HL-60/S4 treated with phorbol 12-myristate 13-acetate at 8.2 ng/mL for 4 days and 3 days (cell line): ENCODE measurements around the gene POTEG.
"Not testable (repeated sequence)": the region's sequence is repeated elsewhere in the genome, so short reads cannot be mapped to it uniquely, and the experiment has no call there.

ENCODE experiments used
- in situ Hi-C: fragments of 300-500 bp; cut with MboI; formaldehyde crosslinking; loops from 2 replicates; pipeline ENCODE4 v1.15.0; 2022; ENCODE audit warnings: low sequenced_read_pairs

The POTEG gene

DNA sequence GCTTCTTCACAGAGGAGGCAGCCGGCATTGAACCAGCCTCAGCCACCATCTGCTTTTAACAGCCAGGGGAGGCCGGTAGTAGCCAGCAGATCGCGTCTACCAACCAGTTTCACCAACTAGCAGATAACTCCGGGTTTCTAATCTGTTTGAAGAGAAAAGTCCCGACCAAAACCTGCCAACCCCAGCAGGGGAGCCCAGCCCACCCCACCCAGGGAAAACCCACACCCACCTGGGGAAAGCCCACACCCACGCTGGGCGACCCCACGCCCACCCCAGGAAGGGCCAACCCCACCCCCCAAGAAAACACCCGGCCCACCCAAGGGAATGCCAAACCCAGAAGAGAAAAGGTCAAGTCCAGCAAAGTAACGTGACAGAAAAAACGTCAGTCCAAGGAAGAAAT lies at the start of gene POTEG:
TSS of gene POTEG (minus strand) at position 101 of the 400 bp plus-strand sequence. CDS start at position 49, 52 bp downstream.
- in situ Hi-C loops: not testable (repeated sequence)

- in situ Hi-C loops: not testable (repeated sequence)
Observed at GRCh38 chr14:19482093-19482492, 48.0 kb upstream of the POTEG start.

DNA sequence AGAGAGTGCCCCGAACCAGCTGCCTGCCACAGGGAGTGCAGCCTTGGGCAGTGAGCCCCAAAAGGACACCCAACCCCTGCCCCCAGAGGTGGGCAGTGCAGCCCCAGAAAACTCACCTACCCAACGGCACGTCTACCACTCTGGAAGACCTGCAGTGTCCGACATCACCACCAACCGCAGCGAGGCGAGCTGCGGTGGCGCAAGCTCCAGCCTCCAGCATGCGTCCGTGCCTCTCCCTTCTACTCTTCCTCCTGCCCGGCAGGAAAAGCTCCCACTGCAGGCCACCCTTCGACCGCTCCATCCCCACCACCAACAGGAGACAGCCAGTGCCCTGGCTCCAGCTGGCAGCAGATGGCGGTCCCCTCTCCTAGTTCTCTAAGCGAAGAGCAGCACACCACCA lies 47.3 kb upstream of the POTEG start:
- in situ Hi-C loops: not testable (repeated sequence)

- in situ Hi-C loops: not testable (repeated sequence)
Observed at GRCh38 chr14:19480491-19480890, 46.4 kb upstream of the POTEG start.

GRCh38 chr14:19445761-19446160 lies 11.6 kb upstream of the POTEG start:
- in situ Hi-C loops: not testable (repeated sequence)

- in situ Hi-C loops: not testable (repeated sequence)
Observed at GRCh38 chr14:19439826-19440225, 5.7 kb upstream of the POTEG start.

DNA sequence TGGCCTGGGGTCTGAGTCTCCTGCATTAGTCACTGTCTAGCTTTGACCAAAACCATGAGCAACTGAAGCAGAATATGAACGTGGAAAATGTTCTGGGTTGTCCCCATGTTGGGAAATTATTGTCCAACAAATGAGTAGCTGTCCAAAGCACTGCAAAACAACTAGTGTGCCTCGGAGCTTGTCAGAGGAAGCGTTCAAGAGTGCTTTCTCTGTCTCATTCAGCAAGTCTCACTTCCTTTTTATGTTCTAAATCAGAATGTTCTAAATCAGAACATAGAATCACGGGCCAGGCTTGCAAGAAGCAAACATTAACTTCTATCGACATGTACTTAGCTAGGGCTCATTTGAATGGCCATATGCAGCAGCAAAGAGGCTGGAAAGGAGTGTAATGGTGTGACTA lies 5.1 kb upstream of the POTEG start:
- in situ Hi-C loops: not testable (repeated sequence)

DNA sequence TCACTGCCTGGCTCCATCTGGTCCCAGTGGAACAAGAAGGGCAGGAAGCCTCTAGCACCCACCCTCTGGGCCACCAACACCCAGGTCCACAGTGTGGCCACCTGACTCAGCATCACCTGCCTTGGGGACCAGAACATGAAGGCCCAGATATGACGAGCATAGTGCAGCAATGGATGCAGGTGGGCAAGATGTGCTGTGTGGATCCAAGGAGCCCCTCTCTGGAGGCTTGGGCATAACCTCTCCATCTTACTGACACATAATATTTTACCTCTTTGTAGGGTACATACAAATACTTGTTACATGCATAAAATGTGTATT lies 2.9 kb upstream of the POTEG start:
- in situ Hi-C loops: not testable (repeated sequence)

DNA sequence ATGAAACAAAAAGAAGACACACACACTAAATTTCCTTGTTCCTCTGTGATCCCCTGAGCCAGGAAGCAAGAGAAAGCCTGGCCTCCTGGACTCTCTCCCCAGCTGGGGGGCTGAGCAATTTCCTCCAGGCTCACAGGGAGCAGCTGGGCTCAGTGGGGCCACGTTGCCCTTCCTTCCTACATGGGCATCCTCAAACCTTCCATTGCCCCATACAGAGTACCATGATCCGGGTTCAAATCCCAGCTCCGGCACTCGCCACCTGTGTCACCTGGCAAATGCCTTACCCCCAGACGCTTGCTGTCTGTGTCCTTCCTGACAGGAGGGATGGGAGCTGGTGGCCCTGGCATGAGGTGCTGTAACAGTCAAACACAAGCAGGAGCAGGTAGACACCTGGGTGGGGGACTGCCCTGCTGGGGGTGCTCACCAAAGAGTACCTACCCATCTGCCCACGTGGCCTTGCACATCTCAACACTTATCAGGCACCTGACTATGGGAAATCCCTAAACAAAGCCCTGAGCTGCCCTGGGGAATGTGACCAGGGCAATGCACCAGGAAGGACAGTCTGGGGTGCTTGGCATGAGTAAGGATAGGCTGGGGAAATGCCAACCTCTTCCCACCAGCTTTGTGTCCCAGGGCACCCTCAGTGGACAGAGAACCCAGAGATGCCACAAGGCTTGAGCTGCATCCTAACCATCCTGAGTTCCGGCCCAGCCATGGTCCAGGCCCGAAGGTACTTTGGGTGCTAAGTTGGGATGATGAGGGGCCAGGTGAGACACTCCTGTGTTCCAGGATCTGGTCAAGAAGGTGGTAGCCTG lies 2.4 kb upstream of the POTEG start:
- in situ Hi-C loops: not testable (repeated sequence)

DNA sequence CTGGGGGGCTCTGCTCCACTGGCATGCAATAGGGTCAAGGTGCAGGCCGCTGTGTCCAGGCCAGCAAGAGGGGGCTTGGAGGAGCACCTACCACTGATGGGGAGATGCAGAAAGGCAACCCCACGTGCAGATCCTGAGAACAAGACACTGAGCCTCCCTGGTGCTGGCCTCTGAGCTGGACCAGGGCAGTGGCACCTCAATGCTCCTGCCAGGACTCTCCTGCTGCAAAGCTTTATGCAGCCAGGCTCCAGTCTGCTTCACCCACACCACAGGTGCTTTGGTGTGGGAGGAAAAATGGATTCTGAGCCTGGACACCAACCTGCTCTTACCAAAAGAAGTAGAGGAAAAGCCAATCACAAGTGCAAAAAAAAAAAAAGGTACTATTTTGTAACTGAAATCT lies 1.7 kb upstream of the POTEG start:
- in situ Hi-C loops: not testable (repeated sequence)

DNA sequence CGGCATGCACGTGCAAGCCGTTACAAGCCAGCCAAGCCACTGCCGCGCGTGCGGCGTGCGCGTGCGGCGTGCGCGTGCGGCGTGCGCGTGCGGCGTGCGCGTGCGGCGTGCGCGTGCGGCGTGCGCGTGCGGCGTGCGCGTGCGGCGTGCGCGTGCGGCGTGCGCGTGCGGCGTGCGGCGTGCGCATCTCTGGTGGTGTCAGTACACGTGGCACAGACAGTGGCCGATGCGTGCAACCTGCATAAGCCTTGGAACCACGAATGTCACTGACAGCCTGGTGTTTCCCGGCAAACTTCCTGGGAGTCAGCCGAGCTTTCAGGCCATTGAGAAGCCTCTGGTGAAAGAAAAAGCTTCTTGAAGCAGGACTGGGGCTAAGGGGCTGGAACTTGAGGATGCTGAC lies 750 bp upstream of the POTEG start:
- in situ Hi-C loops: not testable (repeated sequence)

GRCh38 chr14:19433765-19434164 lies 376 bp downstream of the POTEG start:
- in situ Hi-C loops: not testable (repeated sequence)

DNA sequence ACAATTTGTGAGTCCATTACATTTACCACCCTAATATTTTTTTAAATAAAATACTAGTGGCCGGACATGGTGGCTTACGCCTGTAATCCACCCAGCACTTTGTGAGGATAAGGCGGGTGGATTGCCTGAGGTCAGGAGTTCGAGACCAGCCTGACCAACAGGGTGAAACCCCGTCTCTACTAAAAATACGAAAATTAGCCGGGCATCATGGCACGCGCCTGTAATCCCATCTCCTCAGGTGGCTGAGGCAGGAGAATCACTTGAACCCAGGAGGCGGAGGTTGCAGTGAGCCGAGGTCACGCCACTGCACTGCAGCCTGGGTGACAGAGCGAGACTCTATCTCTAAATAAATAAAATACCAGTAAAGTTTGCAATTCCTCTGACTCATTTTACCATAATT lies 25.6 kb downstream of the POTEG start:
- in situ Hi-C loops: not testable (repeated sequence)

DNA sequence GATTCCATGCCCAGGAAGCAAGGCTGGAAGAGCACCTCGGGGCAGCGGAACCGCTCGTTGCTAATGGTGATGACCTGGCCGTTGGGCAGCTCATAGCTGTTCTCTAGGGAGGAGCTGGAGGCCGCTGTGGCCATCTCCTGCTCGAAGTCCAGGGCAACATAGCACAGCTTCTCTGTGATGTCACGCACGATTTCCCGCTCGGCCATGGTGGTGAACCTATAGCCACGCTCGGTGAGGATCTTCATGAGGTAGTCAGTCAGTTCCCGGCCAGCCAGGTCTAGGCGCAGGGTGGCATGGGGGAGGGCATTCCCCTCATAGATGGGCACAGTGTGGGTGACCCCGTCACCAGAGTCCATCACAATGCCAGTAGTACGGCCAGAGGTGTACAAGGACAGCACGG lies 32.0 kb downstream of the POTEG start:
- in situ Hi-C loops: not testable (repeated sequence)

DNA sequence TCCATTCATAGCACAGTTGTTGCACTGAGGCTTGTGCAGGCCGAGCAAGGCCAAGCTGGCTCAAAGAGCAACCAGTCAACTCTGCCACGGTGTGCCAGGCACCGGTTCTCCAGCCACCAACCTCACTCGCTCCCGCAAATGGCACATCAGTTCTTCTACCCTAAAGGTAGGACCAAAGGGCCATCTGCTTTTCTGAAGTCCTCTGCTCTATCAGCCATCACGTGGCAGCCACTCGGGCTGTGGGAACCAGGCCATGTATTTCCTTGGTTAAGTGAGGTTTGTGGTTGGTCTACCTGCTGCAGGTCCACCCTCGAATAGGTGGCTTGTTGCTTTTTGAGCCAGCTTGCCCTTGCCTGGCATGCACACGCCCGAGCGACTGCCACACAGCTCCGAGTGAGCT lies 39.4 kb downstream of the POTEG start:
- in situ Hi-C loops: not testable (repeated sequence)

DNA sequence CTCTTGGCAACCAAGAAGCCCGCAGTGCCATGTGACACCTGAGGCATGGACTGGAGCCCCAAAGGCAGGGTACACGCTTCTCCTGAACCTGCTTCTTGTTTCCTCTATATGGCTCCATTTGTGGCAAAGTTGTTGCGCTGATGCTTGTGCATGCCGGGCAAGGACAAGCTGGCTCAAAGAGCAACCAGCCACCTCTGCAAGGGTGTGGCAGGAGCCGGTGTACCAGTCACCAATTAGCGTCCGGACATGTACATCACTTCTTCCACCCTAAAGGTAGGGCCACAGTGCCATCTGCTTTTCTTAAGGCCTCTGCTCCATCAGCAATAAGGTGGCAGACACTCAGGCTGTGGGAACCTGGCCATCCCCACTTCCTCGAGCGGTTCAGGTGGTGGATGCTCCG lies 43.9 kb downstream of the POTEG start:
- in situ Hi-C loops: not testable (repeated sequence)

DNA sequence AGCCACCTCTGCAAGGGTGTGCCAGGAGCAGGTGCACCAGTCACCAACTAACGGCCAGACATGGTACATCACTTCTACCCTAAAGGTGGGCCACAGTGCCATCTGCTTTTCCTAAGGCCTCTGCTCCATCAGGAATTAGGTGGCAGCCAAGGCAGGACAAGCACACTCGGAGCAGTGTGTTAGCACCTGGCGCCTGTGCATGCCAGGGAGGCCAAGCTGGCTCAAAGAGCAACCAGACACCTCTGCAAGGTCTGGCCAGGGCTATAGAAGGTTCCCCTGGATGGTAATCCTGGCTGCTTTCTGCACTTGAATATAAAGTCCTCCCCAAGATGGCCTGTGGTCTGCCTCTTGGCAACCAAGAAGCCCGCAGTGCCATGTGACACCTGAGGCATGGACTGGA lies 45.4 kb downstream of the POTEG start:
- in situ Hi-C loops: not testable (repeated sequence)

GRCh38 chr14:19386996-19387395 lies 47.1 kb downstream of the POTEG start:
- in situ Hi-C loops: not testable (repeated sequence)

GRCh38 chr14:19386309-19386708 lies 47.8 kb downstream of the POTEG start:
- in situ Hi-C loops: not testable (repeated sequence)

DNA sequence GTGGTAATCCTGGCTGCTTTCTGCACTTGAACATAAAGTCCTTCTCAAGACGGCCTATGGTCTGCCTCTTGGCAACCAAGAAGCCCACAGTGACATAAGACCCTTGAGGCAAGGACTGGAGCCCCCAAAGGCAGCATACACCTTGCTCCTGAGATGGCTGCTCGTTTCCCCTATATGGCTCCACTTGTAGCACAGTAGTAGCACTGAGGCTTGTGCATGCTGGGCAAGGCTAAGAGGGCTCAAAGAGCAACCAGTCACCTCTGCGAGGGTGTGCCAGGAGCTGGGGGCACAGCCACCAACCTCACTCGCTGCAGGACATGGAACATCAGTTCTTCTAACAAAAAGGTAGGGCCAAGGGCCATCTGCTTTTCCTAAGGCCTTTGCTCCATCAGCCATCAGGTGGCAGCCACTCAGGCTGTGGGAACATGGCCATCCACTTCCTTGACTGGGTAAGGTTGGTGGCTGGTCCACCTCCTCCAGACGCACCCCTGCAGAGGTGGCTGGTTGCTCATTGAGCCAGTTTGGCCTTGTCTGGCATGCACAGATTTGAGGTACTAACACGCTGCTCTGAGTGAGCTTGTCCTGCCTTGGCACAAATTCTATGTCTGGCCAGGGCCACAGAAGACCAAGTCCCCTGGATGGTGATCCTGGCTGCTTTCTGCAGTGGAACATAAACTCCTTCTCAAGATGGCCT lies 49.9 kb downstream of the POTEG start:
- in situ Hi-C loops: not testable (repeated sequence)

DNA sequence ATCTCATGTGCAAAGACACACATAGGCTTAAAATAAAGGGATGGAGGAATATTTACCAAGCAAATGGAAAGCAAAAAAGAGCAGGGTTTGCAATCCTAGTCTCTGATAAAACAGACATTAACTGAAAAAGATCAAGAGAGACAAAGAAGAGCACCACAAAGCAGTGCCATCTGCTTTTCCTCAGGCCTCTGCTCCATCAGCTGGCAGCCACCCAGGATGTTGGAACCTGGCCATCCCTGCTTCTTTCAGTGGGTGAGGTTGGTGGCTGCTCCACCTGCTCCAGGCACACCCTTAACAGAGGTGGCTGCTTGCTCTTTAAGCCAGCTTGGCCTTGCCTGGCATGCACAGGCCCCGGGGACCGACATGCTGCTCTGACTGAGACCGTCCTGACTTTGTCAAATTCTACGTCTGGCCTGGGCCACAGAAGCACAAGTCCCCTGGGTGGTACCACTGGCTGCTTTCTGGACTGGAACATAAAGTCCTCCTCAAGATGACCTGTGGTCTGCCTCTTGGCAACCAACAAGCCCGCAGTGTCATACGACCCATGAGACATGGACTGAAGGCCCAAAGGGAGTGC lies 51.0 kb downstream of the POTEG start:
- in situ Hi-C loops: not testable (repeated sequence)

- in situ Hi-C loops: not testable (repeated sequence)
Observed at GRCh38 chr14:19380137-19380536, 54.0 kb downstream of the POTEG start.
